ENCODE data around the gene SOX13.

SOX13 gene

GRCh38 chr1:204079608-204079999 lies 6.7 kb downstream of the SOX13 start:
- no peak overlapping the region for H3K27ac ChIP-seq (ENCODE audit: low read depth, low read length)
- peak overlapping the region; percentile 27 for H3K14ac ChIP-seq (ENCODE audit: low read length)
- peaks cover 41 to 43% of the 10 kb centered on the region in 2 experiments for H3K4me1 ChIP-seq (ENCODE audit: control insufficient read depth in 1 of 2, insufficient read depth in 2 of 2, low read length in 2 of 2)
- no peaks in the 10 kb centered on the region for H3K27me3 ChIP-seq (ENCODE audit: insufficient read depth, low read length)
- H2BK12ac ChIP-seq (ENCODE audit: low read length) = peak overlapping the region; percentile 48
- peak overlapping the region; percentile 69 for H4K91ac ChIP-seq (ENCODE audit: low read depth, low read length)
- peak overlapping the region; percentile 42 for H3K4ac ChIP-seq (ENCODE audit: low read depth, low read length)
- no peak for DNase-seq
- peak overlapping the region; percentile 8 for H2BK120ac ChIP-seq (ENCODE audit: insufficient read depth, low read length, poor library complexity)
- H3K9ac ChIP-seq (ENCODE audit: low read length) = no peak overlapping the region
- no peaks in the 10 kb centered on the region for H3K9me3 ChIP-seq (ENCODE audit: insufficient read depth, low read depth, low read length)
- no CpG with 5 or more reads among the region's 3 CpGs for WGBS (ENCODE audit: extremely low coverage, insufficient coverage, insufficient read length)
- no peak overlapping the region for H4K12ac ChIP-seq (ENCODE audit: low read depth, low read length)
- no peak overlapping the region for H3K4me2 ChIP-seq (ENCODE audit: low read length)
- H3K79me2 ChIP-seq (ENCODE audit: control insufficient read depth, insufficient read depth, low read length, poor library complexity) = peaks cover 44% of the 10 kb centered on the region
- H3K18ac ChIP-seq (ENCODE audit: low read length) = peak overlapping the region; percentile 63
- peak overlapping the region; percentile 34 for H2AK5ac ChIP-seq (ENCODE audit: low read length)
- H3K23ac ChIP-seq (ENCODE audit: low read length) = no peak overlapping the region
- peak overlapping the region; percentile 61 for H4K8ac ChIP-seq (ENCODE audit: low read depth, low read length)
- H3K79me1 ChIP-seq (ENCODE audit: low read length) = peaks cover 20% of the 10 kb centered on the region
- peak overlapping the region; percentile 15 for H2AFZ ChIP-seq (ENCODE audit: insufficient read depth, low read length, poor library complexity)
- H3K4me3 ChIP-seq (ENCODE audit: low read depth, low read length) = no peak overlapping the region
- peak overlapping the region; percentile 25 for H2BK5ac ChIP-seq (ENCODE audit: low read depth, low read length, poor library complexity)
- peaks cover 3 to 4% of the 10 kb centered on the region in 2 experiments for H3K36me3 ChIP-seq (ENCODE audit: control insufficient read depth in 1 of 2, insufficient read depth in 2 of 2, low read length in 2 of 2)

- Histone ChIP-seq H3K27me3 (ENCODE audit: insufficient read depth, low read length) (no peaks in the 10 kb centered on the region), H4K91ac (ENCODE audit: low read depth, low read length) (peak overlapping the region; percentile 69), H3K36me3 (ENCODE audit: control insufficient read depth in 1 of 2, insufficient read depth in 2 of 2, low read length in 2 of 2) (peaks cover 1 to 3% of the 10 kb centered on the region in 2 experiments), H3K4me2 (ENCODE audit: low read length) (peak overlapping the region; percentile 46), H3K9me3 (ENCODE audit: insufficient read depth, low read depth, low read length) (no peaks in the 10 kb centered on the region), H3K9ac (ENCODE audit: low read length) (no peak overlapping the region), H3K14ac (ENCODE audit: low read length) (no peak overlapping the region), H2AK5ac (ENCODE audit: low read length) (no peak overlapping the region), H2BK12ac (ENCODE audit: low read length) (no peak overlapping the region), H3K4me1 (ENCODE audit: control insufficient read depth in 1 of 2, insufficient read depth in 2 of 2, low read length in 2 of 2) (peaks cover 42% of the 10 kb centered on the region in 2 experiments), H2BK5ac (ENCODE audit: low read depth, low read length, poor library complexity) (no peak overlapping the region), H3K4me3 (ENCODE audit: low read depth, low read length) (no peak overlapping the region), H3K18ac (ENCODE audit: low read length) (no peak overlapping the region), H2BK120ac (ENCODE audit: insufficient read depth, low read length, poor library complexity) (no peak overlapping the region), H3K23ac (ENCODE audit: low read length) (no peak overlapping the region), H2AFZ (ENCODE audit: insufficient read depth, low read length, poor library complexity) (peak overlapping the region; percentile 19), H3K4ac (ENCODE audit: low read depth, low read length) (peak overlapping the region; percentile 42), H4K8ac (ENCODE audit: low read depth, low read length) (no peak overlapping the region), H3K79me1 (ENCODE audit: low read length) (peaks cover 12% of the 10 kb centered on the region), H4K12ac (ENCODE audit: low read depth, low read length) (peak overlapping the region; percentile 9), H3K79me2 (ENCODE audit: control insufficient read depth, insufficient read depth, low read length, poor library complexity) (peaks cover 38% of the 10 kb centered on the region), H3K27ac (ENCODE audit: low read depth, low read length) (peak overlapping the region; percentile 35)
- no CpG with 5 or more reads among the region's 8 CpGs for WGBS (ENCODE audit: extremely low coverage, insufficient coverage, insufficient read length)
- DNase-seq = peak; percentile 21 to 39
These were observed 7.4 kb downstream of the SOX13 start for GRCh38 chr1:204080163-204080903.

GRCh38 chr1:204081164-204081790 lies 8.4 kb downstream of the SOX13 start:
- H2BK5ac ChIP-seq (ENCODE audit: low read depth, low read length, poor library complexity) = no peak overlapping the region
- no peak overlapping the region for H2BK120ac ChIP-seq (ENCODE audit: insufficient read depth, low read length, poor library complexity)
- no peak overlapping the region for H2AFZ ChIP-seq (ENCODE audit: insufficient read depth, low read length, poor library complexity)
- H4K91ac ChIP-seq (ENCODE audit: low read depth, low read length) = no peak overlapping the region
- peak overlapping the region; percentile 71 for H3K4ac ChIP-seq (ENCODE audit: low read depth, low read length)
- H3K23ac ChIP-seq (ENCODE audit: low read length) = no peak overlapping the region
- H3K4me3 ChIP-seq (ENCODE audit: low read depth, low read length) = no peak overlapping the region
- H3K4me2 ChIP-seq (ENCODE audit: low read length) = no peak overlapping the region
- no peaks in the 10 kb centered on the region for H3K27me3 ChIP-seq (ENCODE audit: insufficient read depth, low read length)
- DNase-seq = no peak
- no peak overlapping the region for H4K12ac ChIP-seq (ENCODE audit: low read depth, low read length)
- no CpG with 5 or more reads among the region's 13 CpGs for WGBS (ENCODE audit: extremely low coverage, insufficient coverage, insufficient read length)
- H3K18ac ChIP-seq (ENCODE audit: low read length) = no peak overlapping the region
- H3K79me2 ChIP-seq (ENCODE audit: control insufficient read depth, insufficient read depth, low read length, poor library complexity) = peaks cover 34% of the 10 kb centered on the region
- no peak overlapping the region for H3K9ac ChIP-seq (ENCODE audit: low read length)
- H3K27ac ChIP-seq (ENCODE audit: low read depth, low read length) = no peak overlapping the region
- H3K36me3 ChIP-seq (ENCODE audit: control insufficient read depth in 1 of 2, insufficient read depth in 2 of 2, low read length in 2 of 2) = peaks cover 0 to 3% of the 10 kb centered on the region in 2 experiments
- peaks cover 11% of the 10 kb centered on the region for H3K79me1 ChIP-seq (ENCODE audit: low read length)
- no peak overlapping the region for H3K14ac ChIP-seq (ENCODE audit: low read length)
- peaks cover 41 to 42% of the 10 kb centered on the region in 2 experiments for H3K4me1 ChIP-seq (ENCODE audit: control insufficient read depth in 1 of 2, insufficient read depth in 2 of 2, low read length in 2 of 2)
- no peak overlapping the region for H2BK12ac ChIP-seq (ENCODE audit: low read length)
- peak overlapping the region; percentile 7 for H2AK5ac ChIP-seq (ENCODE audit: low read length)
- no peaks in the 10 kb centered on the region for H3K9me3 ChIP-seq (ENCODE audit: insufficient read depth, low read depth, low read length)
- H4K8ac ChIP-seq (ENCODE audit: low read depth, low read length) = no peak overlapping the region

GRCh38 chr1:204081791-204082513 lies 9.0 kb downstream of the SOX13 start:
- peak overlapping the region; percentile 71 for H3K4ac ChIP-seq (ENCODE audit: low read depth, low read length)
- H3K23ac ChIP-seq (ENCODE audit: low read length) = no peak overlapping the region
- H3K27me3 ChIP-seq (ENCODE audit: insufficient read depth, low read length) = no peaks in the 10 kb centered on the region
- WGBS (ENCODE audit: extremely low coverage, insufficient coverage, insufficient read length) = no CpG with 5 or more reads among the region's 8 CpGs
- no peak overlapping the region for H3K27ac ChIP-seq (ENCODE audit: low read depth, low read length)
- H3K18ac ChIP-seq (ENCODE audit: low read length) = no peak overlapping the region
- no peak overlapping the region for H2AK5ac ChIP-seq (ENCODE audit: low read length)
- no peaks in the 10 kb centered on the region for H3K9me3 ChIP-seq (ENCODE audit: insufficient read depth, low read depth, low read length)
- H3K79me1 ChIP-seq (ENCODE audit: low read length) = peaks cover 11% of the 10 kb centered on the region
- peaks cover 39% of the 10 kb centered on the region in 2 experiments for H3K4me1 ChIP-seq (ENCODE audit: control insufficient read depth in 1 of 2, insufficient read depth in 2 of 2, low read length in 2 of 2)
- no peak overlapping the region for H3K14ac ChIP-seq (ENCODE audit: low read length)
- no peak overlapping the region for H2BK120ac ChIP-seq (ENCODE audit: insufficient read depth, low read length, poor library complexity)
- peak overlapping the region; percentile 19 for H4K91ac ChIP-seq (ENCODE audit: low read depth, low read length)
- H3K36me3 ChIP-seq (ENCODE audit: control insufficient read depth in 1 of 2, insufficient read depth in 2 of 2, low read length in 2 of 2) = no peaks in the 10 kb centered on the region
- H3K4me2 ChIP-seq (ENCODE audit: low read length) = no peak overlapping the region
- H3K9ac ChIP-seq (ENCODE audit: low read length) = no peak overlapping the region
- H3K4me3 ChIP-seq (ENCODE audit: low read depth, low read length) = no peak overlapping the region
- no peak overlapping the region for H2BK5ac ChIP-seq (ENCODE audit: low read depth, low read length, poor library complexity)
- no peak overlapping the region for H2AFZ ChIP-seq (ENCODE audit: insufficient read depth, low read length, poor library complexity)
- H4K8ac ChIP-seq (ENCODE audit: low read depth, low read length) = no peak overlapping the region
- DNase-seq = no peak
- H4K12ac ChIP-seq (ENCODE audit: low read depth, low read length) = no peak overlapping the region
- peaks cover 31% of the 10 kb centered on the region for H3K79me2 ChIP-seq (ENCODE audit: control insufficient read depth, insufficient read depth, low read length, poor library complexity)
- H2BK12ac ChIP-seq (ENCODE audit: low read length) = peak overlapping the region; percentile 27
